Fibroblast of lung (primary cell): ENCODE results near the gene UVRAG. TPM values are rescaled to one million over a fixed set of nuclear protein-coding genes. Genes with fewer than 3 reads are reported as not detected.

Experiments
- DNase-seq, 2 donors: peaks; one replicate each; pipeline versions ENCODE4 v3.0.0 to v3.0.0-alpha.2; 2010; ENCODE audit warnings: low read depth in 2 of 2
- H2AFZ ChIP-seq: 2 replicates; pipeline ENCODE4 v1.5.1; 2012; ENCODE audit warnings: low read length, control low read depth, inconsistent platforms
- H3K27ac ChIP-seq: 2 replicates; pipeline ENCODE4 v1.5.1; 2011; ENCODE audit warnings: low read length, control low read depth; ENCODE audit not compliant: insufficient read depth
- H3K27me3 ChIP-seq: 2 replicates; pipeline ENCODE4 v1.5.1; 2011; ENCODE audit warnings: mild to moderate bottlenecking, low read length; ENCODE audit not compliant: control insufficient read depth, insufficient read depth
- H3K36me3 ChIP-seq: 2 replicates; pipeline ENCODE4 v1.5.1; 2011; ENCODE audit warnings: low read length; ENCODE audit not compliant: control insufficient read depth, insufficient read depth
- H3K4me1 ChIP-seq: 2 replicates; pipeline ENCODE4 v1.5.1; 2011; ENCODE audit warnings: low read length; ENCODE audit not compliant: control insufficient read depth, insufficient read depth; ENCODE audit errors: extremely low read depth
- H3K4me2 ChIP-seq: 2 replicates; pipeline ENCODE4 v1.5.1; 2011; ENCODE audit warnings: low read length, control low read depth; ENCODE audit not compliant: insufficient read depth; ENCODE audit errors: extremely low read depth
- H3K4me3 ChIP-seq, 4 experiments: fragments of 200-600 bp in 1 of 4; sonication (generic) in 1 of 4; replicated peaks in 1 of 4; 2 replicates each; pipeline ENCODE4 v1.5.1; 2011 to 2016; ENCODE audit warnings: low read length in 4 of 4, low read depth in 3 of 4, mild to moderate bottlenecking in 3 of 4, control low read depth in 2 of 4, inconsistent platforms in 1 of 4, mixed read lengths in 1 of 4; ENCODE audit not compliant: insufficient read depth in 1 of 4; ENCODE audit errors: control extremely low read depth in 1 of 4
- H3K79me2 ChIP-seq: 2 replicates; pipeline ENCODE4 v1.5.1; 2012; ENCODE audit warnings: mild to moderate bottlenecking, low read length, inconsistent platforms; ENCODE audit not compliant: control insufficient read depth, insufficient read depth
- H3K9ac ChIP-seq: 2 replicates; pipeline ENCODE4 v1.5.1; 2011; ENCODE audit warnings: mild to moderate bottlenecking, low read length, control low read depth; ENCODE audit not compliant: insufficient read depth
- H3K9me3 ChIP-seq: 2 replicates; pipeline ENCODE4 v1.5.1; 2012; ENCODE audit warnings: low read depth, low read length; ENCODE audit not compliant: control insufficient read depth, insufficient read depth
- H4K20me1 ChIP-seq: 2 replicates; pipeline ENCODE4 v1.5.1; 2011; ENCODE audit warnings: low read length; ENCODE audit not compliant: control insufficient read depth, insufficient read depth; ENCODE audit errors: extremely low read depth
- EZH2 ChIP-seq: IDR thresholded peaks from 2 replicates; pipeline ENCODE4 v1.5.1; 2012; ENCODE audit warnings: low read length, control low read depth, mild to moderate bottlenecking; ENCODE audit errors: missing control alignments
- polyA plus RNA-seq, 2 donors: library from polyadenylated mRNA; depleted of rRNA in 1 of 2; stranded (reverse) in 1 of 2; unstranded in 1 of 2; fragments of >200 nt; gene quantifications; 2 replicates each; pipeline ENCODE4 v1.2.1, GENCODE V29; 2011 to 2012; ENCODE audit warnings: missing spikeins in 1 of 2
- total RNA-seq: library from RNA; depleted of rRNA; stranded (reverse); fragments of >200 nt; gene quantifications from 2 replicates; pipeline ENCODE4 v1.2.1, GENCODE V29; 2014
- TF ChIP-seq, protein P1 (sequence below), 2 donors: IDR thresholded peaks in 1 of 2; conservative IDR thresholded peaks in 1 of 2; 1 replicate in 1 of 2; 2 replicates in 1 of 2; pipeline ENCODE4 v1.5.1; 2011 to 2012; ENCODE audit warnings: low read length in 2 of 2, control low read depth in 1 of 2, inconsistent platforms in 1 of 2, low read depth in 1 of 2, mild to moderate bottlenecking in 1 of 2

UVRAG gene
- total and polyA plus RNA-seq, 2 donors (not counting 1 experiment from before 2014, with no cell fraction given), result 15.8 to 22.1 TPM

GRCh38 chr11:75982309-75982708 is 167.3 kb downstream of the UVRAG start:
- H3K79me2 ChIP-seq, result no peaks in the 10 kb centered on the region
- H4K20me1 ChIP-seq, result no peaks in the 10 kb centered on the region
- DNase-seq, result no peak
- no peak overlapping the region for H3K4me3 ChIP-seq
- no peaks in the 10 kb centered on the region for H3K9me3 ChIP-seq
- no peak overlapping the region for H2AFZ ChIP-seq
- H3K27me3 ChIP-seq, result no peaks in the 10 kb centered on the region
- H3K27ac ChIP-seq, result no peak overlapping the region
- H3K4me2 ChIP-seq, result no peak overlapping the region
- H3K36me3 ChIP-seq, result no peaks in the 10 kb centered on the region
- H3K4me1 ChIP-seq, result no peaks in the 10 kb centered on the region
- TF ChIP-seq, protein P1, sequence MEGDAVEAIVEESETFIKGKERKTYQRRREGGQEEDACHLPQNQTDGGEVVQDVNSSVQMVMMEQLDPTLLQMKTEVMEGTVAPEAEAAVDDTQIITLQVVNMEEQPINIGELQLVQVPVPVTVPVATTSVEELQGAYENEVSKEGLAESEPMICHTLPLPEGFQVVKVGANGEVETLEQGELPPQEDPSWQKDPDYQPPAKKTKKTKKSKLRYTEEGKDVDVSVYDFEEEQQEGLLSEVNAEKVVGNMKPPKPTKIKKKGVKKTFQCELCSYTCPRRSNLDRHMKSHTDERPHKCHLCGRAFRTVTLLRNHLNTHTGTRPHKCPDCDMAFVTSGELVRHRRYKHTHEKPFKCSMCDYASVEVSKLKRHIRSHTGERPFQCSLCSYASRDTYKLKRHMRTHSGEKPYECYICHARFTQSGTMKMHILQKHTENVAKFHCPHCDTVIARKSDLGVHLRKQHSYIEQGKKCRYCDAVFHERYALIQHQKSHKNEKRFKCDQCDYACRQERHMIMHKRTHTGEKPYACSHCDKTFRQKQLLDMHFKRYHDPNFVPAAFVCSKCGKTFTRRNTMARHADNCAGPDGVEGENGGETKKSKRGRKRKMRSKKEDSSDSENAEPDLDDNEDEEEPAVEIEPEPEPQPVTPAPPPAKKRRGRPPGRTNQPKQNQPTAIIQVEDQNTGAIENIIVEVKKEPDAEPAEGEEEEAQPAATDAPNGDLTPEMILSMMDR (conservative IDR thresholded peaks at IDR 0.05 in 1 of 2, IDR thresholded peaks at IDR 0.05 in 1 of 2; ENCODE audit: low read depth in 1 of 2, low read length in 2 of 2), result no peak
- no peak for TF ChIP-seq EZH2
- H3K9ac ChIP-seq, result no peak overlapping the region

DNA sequence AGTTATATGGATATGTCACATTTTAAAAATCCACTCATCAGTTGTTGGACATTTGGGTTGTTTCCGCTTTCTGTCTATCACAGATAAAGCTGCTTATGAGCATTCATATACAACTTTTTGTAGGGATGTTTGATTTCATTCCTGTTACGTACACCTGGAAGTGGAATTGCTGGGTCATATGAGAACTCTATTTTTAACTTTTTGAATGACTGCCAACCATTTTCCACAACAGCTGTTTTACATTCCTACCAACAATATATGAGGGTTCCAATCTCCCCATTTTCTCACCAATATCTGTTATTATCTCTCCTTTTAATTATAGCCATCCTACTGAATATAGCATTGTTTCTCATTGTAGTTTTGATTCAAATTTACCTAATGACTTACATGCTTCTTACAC is 172.0 kb downstream of the UVRAG start:
- Histone ChIP-seq H2AFZ (no peak overlapping the region), H3K27ac (no peak overlapping the region), H3K79me2 (no peaks in the 10 kb centered on the region), H3K27me3 (no peaks in the 10 kb centered on the region), H3K36me3 (no peaks in the 10 kb centered on the region), H4K20me1 (no peaks in the 10 kb centered on the region), H3K9me3 (no peaks in the 10 kb centered on the region), H3K9ac (no peak overlapping the region), H3K4me2 (no peak overlapping the region), H3K4me1 (no peaks in the 10 kb centered on the region), H3K4me3 (no peak overlapping the region)
- TF ChIP-seq, protein P1 (conservative IDR thresholded peaks at IDR 0.05 in 1 of 2, IDR thresholded peaks at IDR 0.05 in 1 of 2; ENCODE audit: low read depth in 1 of 2, low read length in 2 of 2), result no peak
- no peak for TF ChIP-seq EZH2
- no peak for DNase-seq

- Histone ChIP-seq H3K27ac (no peak overlapping the region), H3K4me1 (no peaks in the 10 kb centered on the region), H2AFZ (no peak overlapping the region), H3K79me2 (no peaks in the 10 kb centered on the region), H3K4me2 (no peak overlapping the region), H3K9ac (no peak overlapping the region), H4K20me1 (no peaks in the 10 kb centered on the region), H3K36me3 (no peaks in the 10 kb centered on the region), H3K9me3 (no peaks in the 10 kb centered on the region), H3K4me3 (no peak overlapping the region), H3K27me3 (no peaks in the 10 kb centered on the region)
- peak in 1 of 2 donors; percentile 24 for DNase-seq
- TF ChIP-seq, protein P1 (conservative IDR thresholded peaks at IDR 0.05 in 1 of 2, IDR thresholded peaks at IDR 0.05 in 1 of 2; ENCODE audit: low read depth in 1 of 2, low read length in 2 of 2), result no peak
- no peak for TF ChIP-seq EZH2
These were observed 178.1 kb downstream of the UVRAG start for GRCh38 chr11:75993126-75993525.
